ENCODE measurements around the gene NUB1.

GRCh38 chr7:151361193-151361959 lies 19.8 kb downstream of the NUB1 start:
- TF ChIP-seq CTCF (IDR thresholded peaks at IDR 0.05) (no peak), POLR2A (IDR thresholded peaks at IDR 0.05) (no peak)

Data from heart left ventricle (tissue), 13 donors.